ENCODE measurements around the gene C11orf91. TPM values are rescaled to one million over a fixed set of nuclear protein-coding genes. Genes with fewer than 3 reads are reported as not detected.
"Not testable (repeated sequence)": the region's sequence is repeated elsewhere in the genome, so short reads cannot be mapped to it uniquely, and the experiment has no call there.

The C11orf91 gene
- 1 to 10 TPM; 1.3 to 2.2 TPM for total RNA-seq
- long read RNA-seq, donor 1 = 0 reads
- long read RNA-seq, donor 2 = 0 reads

GRCh38 chr11:33700502-33701271, at the start of gene C11orf91:
C11orf91 (minus strand) TSS chr11:33700826; CDS start chr11:33700740, 86 bp downstream.
- intact Hi-C loops (cut with DNase I) = no loop called here
- peak; percentile 98 for DNase-seq (ENCODE audit: low spot score)

GRCh38 chr11:33747979-33748378, 47.4 kb upstream of the C11orf91 start:
- no peak for DNase-seq (ENCODE audit: low spot score)
- intact Hi-C loops (cut with DNase I) = loop anchor here (10.0 kb wide), 2 partner anchors 383 to 393 kb away; no protein-coding TSS in a partner anchor

GRCh38 chr11:33743291-33743690, 42.7 kb upstream of the C11orf91 start:
- intact Hi-C loops (cut with DNase I) = loop anchor here (10.0 kb wide), 2 partner anchors 378 to 388 kb away; no protein-coding TSS in a partner anchor

GRCh38 chr11:33742249-33742851, 41.7 kb upstream of the C11orf91 start:
- DNase-seq (ENCODE audit: low spot score) = no peak
- intact Hi-C loops (cut with DNase I) = loop anchor here (10.0 kb wide), 2 partner anchors 378 to 388 kb away; no protein-coding TSS in a partner anchor

More at GRCh38 chr11:33743291-33743690, 42.7 kb upstream of the C11orf91 start:
- no peak for DNase-seq (ENCODE audit: low spot score)

- intact Hi-C loops (cut with DNase I) = loop anchor here (10.0 kb wide), 2 partner anchors 377 to 387 kb away; no protein-coding TSS in a partner anchor
- no peak for DNase-seq (ENCODE audit: low spot score)
Observed at GRCh38 chr11:33741806-33742205, 41.2 kb upstream of the C11orf91 start.

- DNase-seq (ENCODE audit: low spot score) = no peak
- intact Hi-C loops (cut with DNase I) = loop anchor here in 1 of 2 donors (5.0 kb wide), 1 partner anchor 45 kb away; no protein-coding TSS in a partner anchor
Observed at GRCh38 chr11:33737362-33737821, 36.8 kb upstream of the C11orf91 start.

- DNase-seq (ENCODE audit: low spot score) = peak; percentile 98
- intact Hi-C loops (cut with DNase I) = loop anchor here in 1 of 2 donors (5.0 kb wide), 1 partner anchor 44 kb away; no protein-coding TSS in a partner anchor
Observed at GRCh38 chr11:33736148-33736812, 35.7 kb upstream of the C11orf91 start, which contains the start of gene CD59. CD59 (minus strand) TSS chr11:33736423; CDS start chr11:33722445, 13,978 bp downstream.

GRCh38 chr11:33735271-33736147, 34.9 kb upstream of the C11orf91 start:
- peak; percentile 82 for DNase-seq (ENCODE audit: low spot score)

GRCh38 chr11:33734441-33735270, 34.0 kb upstream of the C11orf91 start:
- intact Hi-C loops (cut with DNase I) = loop anchor here in 1 of 2 donors (5.0 kb wide), 1 partner anchor 42 kb away; no protein-coding TSS in a partner anchor
- no peak for DNase-seq (ENCODE audit: low spot score)

More at GRCh38 chr11:33735271-33736147, 34.9 kb upstream of the C11orf91 start:
- intact Hi-C loops (cut with DNase I) = loop anchor here in 1 of 2 donors (5.0 kb wide), 1 partner anchor 43 kb away; no protein-coding TSS in a partner anchor

GRCh38 chr11:33733980-33734379, 33.4 kb upstream of the C11orf91 start:
- DNase-seq (ENCODE audit: low spot score) = no peak
- intact Hi-C loops (cut with DNase I) = no loop called here

- DNase-seq (ENCODE audit: low spot score) = no peak
- intact Hi-C loops (cut with DNase I) = no loop called here
Observed at GRCh38 chr11:33731723-33732531, 31.3 kb upstream of the C11orf91 start.

GRCh38 chr11:33730716-33731115, 30.1 kb upstream of the C11orf91 start:
- no peak for DNase-seq (ENCODE audit: low spot score)
- intact Hi-C loops (cut with DNase I) = no loop called here

GRCh38 chr11:33729072-33729664, 28.5 kb upstream of the C11orf91 start:
- intact Hi-C loops (cut with DNase I) = not testable (repeated sequence)

GRCh38 chr11:33727539-33727938, 26.9 kb upstream of the C11orf91 start:
- DNase-seq (ENCODE audit: low spot score); intact Hi-C loops (cut with DNase I): not testable (repeated sequence)

More at GRCh38 chr11:33729072-33729664, 28.5 kb upstream of the C11orf91 start:
- DNase-seq (ENCODE audit: low spot score) = not testable (repeated sequence)

GRCh38 chr11:33725496-33725895, 24.9 kb upstream of the C11orf91 start:
- intact Hi-C loops (cut with DNase I) = no loop called here

GRCh38 chr11:33724644-33725035, 24.0 kb upstream of the C11orf91 start:
- no peak for DNase-seq (ENCODE audit: low spot score)
- intact Hi-C loops (cut with DNase I) = no loop called here

More at GRCh38 chr11:33725496-33725895, 24.9 kb upstream of the C11orf91 start:
- no peak for DNase-seq (ENCODE audit: low spot score)

All from posterior vena cava (tissue), 2 donors.